SJCRH30 (cell line): ENCODE data around the gene CADPS. TPM values are rescaled to one million over a fixed set of nuclear protein-coding genes. Genes with fewer than 3 reads are reported as not detected.

Experiments
- DNase-seq, 2 experiments: peaks; one replicate each; pipeline ENCODE4 v3.0.0-alpha.2; 2015 to 2020
- H3K27ac ChIP-seq: fragments of 250-450 bp; sonication (Bioruptor Pico); 2 replicates; pipeline ENCODE4 v1.5.1; 2020; ENCODE audit warnings: mild to moderate bottlenecking, moderate library complexity
- H3K27me3 ChIP-seq: fragments of 250-450 bp; sonication (Bioruptor Pico); 2 replicates; pipeline ENCODE4 v1.5.1; 2020; ENCODE audit warnings: mild to moderate bottlenecking, moderate library complexity
- H3K36me3 ChIP-seq: fragments of 250-450 bp; sonication (Bioruptor Pico); 2 replicates; pipeline ENCODE4 v1.5.1; 2020; ENCODE audit warnings: mild to moderate bottlenecking, moderate library complexity
- H3K4me1 ChIP-seq: fragments of 250-450 bp; sonication (Bioruptor Pico); 2 replicates; pipeline ENCODE4 v1.5.1; 2020; ENCODE audit warnings: mild to moderate bottlenecking, moderate library complexity
- H3K4me3 ChIP-seq: fragments of 250-450 bp; sonication (Bioruptor Pico); 2 replicates; pipeline ENCODE4 v1.5.1; 2020; ENCODE audit warnings: mild to moderate bottlenecking, moderate library complexity
- H3K9me3 ChIP-seq: fragments of 250-450 bp; sonication (Bioruptor Pico); replicated peaks from 2 replicates; pipeline ENCODE4 v1.5.1; 2020; ENCODE audit warnings: mild to moderate bottlenecking, moderate library complexity
- total RNA-seq: library from RNA; depleted of rRNA; stranded (reverse); fragments of >200 nt; shearing (Covaris generic); gene quantifications from 2 replicates; pipeline ENCODE4 v1.2.3, GENCODE V29; 2014

The CADPS gene
- total RNA-seq, 1 experiment from 2014 or later = not detected

- Histone ChIP-seq H3K9me3 (no peaks in the 10 kb centered on the region), H3K27ac (no peak overlapping the region), H3K36me3 (no peaks in the 10 kb centered on the region), H3K4me1 (no peaks in the 10 kb centered on the region), H3K27me3 (no peaks in the 10 kb centered on the region), H3K4me3 (no peak overlapping the region)
- DNase-seq = no peak
Observed at GRCh38 chr3:62885136-62885535, 9.9 kb upstream of the CADPS start.

DNA sequence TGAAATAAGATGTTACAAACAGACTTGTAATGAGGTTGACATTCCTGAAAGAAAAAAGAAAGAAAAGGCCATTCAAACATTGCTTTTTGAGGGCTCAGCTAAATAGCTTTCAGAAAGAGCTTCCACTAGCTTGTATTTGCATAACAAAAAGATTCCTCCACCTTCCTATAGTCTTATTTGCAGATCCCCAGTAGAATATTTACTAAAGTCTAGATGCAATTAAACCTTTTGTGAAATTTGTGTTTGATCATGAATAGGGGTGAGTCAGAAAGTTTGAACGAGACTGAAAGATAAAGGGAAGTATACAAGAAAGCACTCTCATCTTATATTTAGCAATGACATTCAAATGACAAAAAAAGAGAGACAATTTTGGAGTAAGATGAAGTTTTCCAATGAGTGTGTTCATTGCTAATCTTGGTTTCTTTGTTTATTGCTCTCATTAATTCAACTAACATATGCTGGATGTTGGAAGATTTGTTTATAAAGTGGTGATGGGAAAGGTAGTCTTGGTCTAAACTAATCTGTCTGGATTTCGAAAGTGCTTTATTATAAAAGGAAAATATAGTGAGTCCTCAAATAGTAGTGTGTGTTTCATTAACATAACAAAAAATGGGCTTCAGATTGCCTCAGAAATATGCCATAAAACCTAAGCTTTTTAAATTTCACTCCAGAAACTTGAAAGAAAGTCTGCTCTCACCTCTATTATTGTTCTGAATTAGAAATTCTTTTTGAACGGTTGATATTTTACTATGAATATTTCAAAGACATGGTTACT lies 9.1 kb upstream of the CADPS start:
- DNase-seq = no peak
- Histone ChIP-seq H3K4me1 (no peaks in the 10 kb centered on the region), H3K9me3 (no peaks in the 10 kb centered on the region), H3K4me3 (no peak overlapping the region), H3K27ac (no peak overlapping the region), H3K36me3 (no peaks in the 10 kb centered on the region), H3K27me3 (no peaks in the 10 kb centered on the region)

- H3K9me3 ChIP-seq = no peaks in the 10 kb centered on the region
- H3K36me3 ChIP-seq = no peaks in the 10 kb centered on the region
- H3K4me3 ChIP-seq = no peak overlapping the region
- no peaks in the 10 kb centered on the region for H3K4me1 ChIP-seq
- no peaks in the 10 kb centered on the region for H3K27me3 ChIP-seq
- H3K27ac ChIP-seq = no peak overlapping the region
- no peak for DNase-seq
Observed at GRCh38 chr3:62882676-62883200, 7.5 kb upstream of the CADPS start.

- Histone ChIP-seq H3K36me3 (no peaks in the 10 kb centered on the region), H3K9me3 (no peaks in the 10 kb centered on the region), H3K27ac (no peak overlapping the region), H3K27me3 (no peaks in the 10 kb centered on the region), H3K4me3 (no peak overlapping the region), H3K4me1 (no peaks in the 10 kb centered on the region)
- DNase-seq = peak; percentile 6 to 20
Observed at GRCh38 chr3:62876064-62876463, 848 bp upstream of the CADPS start.

DNA sequence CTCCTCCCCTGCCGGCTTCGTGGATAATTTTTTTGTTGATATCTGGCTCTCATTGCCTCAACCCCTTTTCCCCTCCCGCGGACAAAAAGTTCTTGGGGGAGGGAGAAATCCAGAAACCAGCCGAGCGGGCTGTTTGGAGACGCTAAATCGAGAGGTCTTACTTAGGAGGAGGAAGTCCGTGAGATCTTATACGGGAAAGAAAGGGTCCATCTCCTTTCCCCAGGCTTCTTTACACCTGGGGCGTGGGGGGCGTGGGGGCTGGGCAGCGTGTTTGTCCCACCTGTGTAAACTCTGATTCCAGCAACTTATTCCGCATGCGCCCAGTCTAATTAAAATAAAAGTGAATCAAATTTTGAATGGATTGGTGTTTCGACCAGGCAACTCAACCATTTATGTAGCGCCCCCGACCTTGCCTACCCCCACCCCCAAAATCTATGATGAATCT lies 364 bp upstream of the CADPS start:
- H3K27me3 ChIP-seq = no peaks in the 10 kb centered on the region
- no peak for DNase-seq
- no peaks in the 10 kb centered on the region for H3K9me3 ChIP-seq
- H3K36me3 ChIP-seq = no peaks in the 10 kb centered on the region
- H3K4me1 ChIP-seq = no peaks in the 10 kb centered on the region
- no peak overlapping the region for H3K27ac ChIP-seq
- no peak overlapping the region for H3K4me3 ChIP-seq

GRCh38 chr3:62873761-62874710 lies 1.2 kb downstream of the CADPS start:
- Histone ChIP-seq H3K27me3 (no peaks in the 10 kb centered on the region), H3K36me3 (no peaks in the 10 kb centered on the region), H3K4me1 (no peaks in the 10 kb centered on the region), H3K27ac (no peak overlapping the region), H3K9me3 (no peaks in the 10 kb centered on the region), H3K4me3 (peak overlapping the region; percentile 50)
- DNase-seq = peak; percentile 9 to 24

DNA sequence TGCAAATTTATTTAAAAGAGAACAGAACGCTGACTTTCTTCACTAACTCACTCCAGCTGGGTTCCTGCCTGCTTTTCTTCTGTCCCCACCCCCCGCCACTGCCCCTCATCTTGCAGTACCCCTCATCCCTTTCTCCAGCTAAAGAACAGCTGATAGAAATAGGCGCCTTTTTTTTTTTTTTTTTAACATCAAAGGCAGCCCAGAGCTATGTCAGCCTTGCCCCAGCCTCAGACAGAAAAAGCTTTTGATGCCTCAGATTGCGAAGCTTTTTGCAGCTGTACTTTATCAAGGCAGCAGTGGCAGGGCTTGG lies 1.8 kb downstream of the CADPS start:
- H3K9me3 ChIP-seq = no peaks in the 10 kb centered on the region
- no peak overlapping the region for H3K27ac ChIP-seq
- no peaks in the 10 kb centered on the region for H3K4me1 ChIP-seq
- no peaks in the 10 kb centered on the region for H3K27me3 ChIP-seq
- H3K4me3 ChIP-seq = peak overlapping the region; percentile 50; the same call in 1 of the 2 replicates
- H3K36me3 ChIP-seq = no peaks in the 10 kb centered on the region
- DNase-seq = no peak

GRCh38 chr3:62872318-62872717 lies 2.9 kb downstream of the CADPS start:
- no peak overlapping the region for H3K27ac ChIP-seq
- no peaks in the 10 kb centered on the region for H3K27me3 ChIP-seq
- no peaks in the 10 kb centered on the region for H3K9me3 ChIP-seq

GRCh38 chr3:62870321-62870720 lies 4.9 kb downstream of the CADPS start:
- no peak overlapping the region for H3K27ac ChIP-seq
- H3K27me3 ChIP-seq = no peaks in the 10 kb centered on the region
- no peak for DNase-seq
- no peak overlapping the region for H3K4me3 ChIP-seq
- H3K9me3 ChIP-seq = no peaks in the 10 kb centered on the region
- no peaks in the 10 kb centered on the region for H3K36me3 ChIP-seq
- H3K4me1 ChIP-seq = no peaks in the 10 kb centered on the region

More at GRCh38 chr3:62872318-62872717, 2.9 kb downstream of the CADPS start:
- no peaks in the 10 kb centered on the region for H3K36me3 ChIP-seq
- no peak for DNase-seq
- H3K4me3 ChIP-seq = no peak overlapping the region
- H3K4me1 ChIP-seq = no peaks in the 10 kb centered on the region

DNA sequence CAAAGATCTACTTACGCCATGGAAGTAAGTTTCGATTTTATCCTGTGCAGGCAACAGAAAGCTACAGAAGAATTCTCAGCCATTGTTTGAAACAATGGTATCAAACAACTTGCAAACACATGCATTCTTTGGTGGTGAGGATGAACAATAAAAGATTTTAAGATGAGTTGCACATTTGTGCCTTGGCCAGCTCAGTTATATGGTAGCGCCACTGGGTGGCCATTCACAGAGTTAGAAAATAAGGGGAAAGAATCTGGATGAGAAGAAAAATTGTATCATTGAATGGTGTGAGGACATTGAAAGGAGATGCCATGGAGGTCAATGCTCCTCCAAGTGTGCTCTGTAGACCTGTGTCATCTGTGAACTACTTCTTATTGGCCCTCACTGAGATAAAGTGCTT lies 11.6 kb downstream of the CADPS start:
- Histone ChIP-seq H3K27ac (no peak overlapping the region), H3K4me1 (no peaks in the 10 kb centered on the region), H3K27me3 (no peaks in the 10 kb centered on the region), H3K9me3 (no peaks in the 10 kb centered on the region), H3K36me3 (no peaks in the 10 kb centered on the region), H3K4me3 (no peak overlapping the region)
- DNase-seq = peak in 1 of 2 experiments; percentile 1

GRCh38 chr3:62859203-62859791 lies 15.9 kb downstream of the CADPS start:
- H3K27ac ChIP-seq = no peak overlapping the region
- no peak overlapping the region for H3K4me3 ChIP-seq
- H3K4me1 ChIP-seq = no peaks in the 10 kb centered on the region
- H3K27me3 ChIP-seq = no peaks in the 10 kb centered on the region
- H3K36me3 ChIP-seq = no peaks in the 10 kb centered on the region
- H3K9me3 ChIP-seq = no peaks in the 10 kb centered on the region
- no peak for DNase-seq

DNA sequence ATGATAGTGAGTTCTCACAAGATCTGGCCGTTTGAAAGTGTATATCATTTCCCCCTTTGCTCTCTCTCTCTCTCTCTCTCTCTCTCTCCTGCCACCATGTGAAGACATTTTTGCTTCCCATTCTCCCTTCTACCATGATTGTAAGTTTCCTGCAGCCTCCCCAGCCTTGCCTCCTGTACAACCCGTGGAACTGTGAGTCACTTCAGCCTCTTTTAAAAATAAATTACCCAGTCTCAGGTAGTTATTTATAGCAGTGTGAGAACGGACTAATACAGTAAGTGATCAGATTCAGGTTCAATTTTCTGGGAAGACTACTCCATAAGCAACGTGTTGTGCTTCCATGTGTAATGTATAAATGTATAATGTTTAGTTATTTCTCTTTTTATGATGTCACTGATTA lies 29.2 kb downstream of the CADPS start:
- Histone ChIP-seq H3K4me1 (no peaks in the 10 kb centered on the region), H3K4me3 (no peak overlapping the region), H3K36me3 (no peaks in the 10 kb centered on the region), H3K27me3 (no peaks in the 10 kb centered on the region), H3K27ac (no peak overlapping the region), H3K9me3 (no peaks in the 10 kb centered on the region)
- DNase-seq = no peak

GRCh38 chr3:62843508-62843907 lies 31.7 kb downstream of the CADPS start:
- no peaks in the 10 kb centered on the region for H3K27me3 ChIP-seq
- H3K27ac ChIP-seq = no peak overlapping the region
- no peaks in the 10 kb centered on the region for H3K9me3 ChIP-seq
- no peak for DNase-seq
- no peak overlapping the region for H3K4me3 ChIP-seq
- no peaks in the 10 kb centered on the region for H3K36me3 ChIP-seq
- no peaks in the 10 kb centered on the region for H3K4me1 ChIP-seq

DNA sequence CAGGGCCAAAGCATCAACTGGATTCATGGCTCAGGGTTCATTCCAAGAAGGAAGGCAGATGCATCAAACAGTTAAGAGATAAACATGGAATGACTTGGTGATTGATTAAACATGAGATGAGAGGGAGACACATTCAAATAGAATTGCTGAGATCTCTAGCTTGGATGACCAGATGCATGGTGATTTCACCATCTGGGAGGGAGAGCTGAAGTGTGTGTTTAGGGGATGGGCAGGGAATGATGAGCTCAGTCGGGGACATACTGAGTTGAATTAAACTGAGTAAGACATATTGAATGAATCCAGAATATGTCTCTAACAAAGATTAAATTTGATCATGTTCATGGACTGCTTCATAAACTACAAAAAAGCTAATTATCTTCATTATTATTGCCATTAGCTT lies 35.5 kb downstream of the CADPS start:
- no peak overlapping the region for H3K27ac ChIP-seq
- DNase-seq = no peak
- no peaks in the 10 kb centered on the region for H3K4me1 ChIP-seq
- H3K27me3 ChIP-seq = no peaks in the 10 kb centered on the region
- no peak overlapping the region for H3K4me3 ChIP-seq
- no peaks in the 10 kb centered on the region for H3K9me3 ChIP-seq
- H3K36me3 ChIP-seq = no peaks in the 10 kb centered on the region
